ENCODE results near the gene RASSF1. TPM values are rescaled to one million over a fixed set of nuclear protein-coding genes. Genes with fewer than 3 reads are reported as not detected.
A peak's percentile ranks its signal among the peaks of the same experiment; 100 is the strongest.

Gene RASSF1
- total RNA-seq (2021; fragmentation: NEBNext Ultra II Directional; extraction: Animal tissue kit (Norgen Biotek cat#: 25700)) (10.3 and 11.2 TPM in 2 replicates), polyA plus RNA-seq (2011; rRNA removed) (15.7 and 15.9 TPM in 2 replicates), polyA minus RNA-seq (2011; rRNA and poly(A)+ RNA removed) (4.5 and 5.8 TPM in 2 replicates)
- 20.5 TPM for polyA plus RNA-seq (2011; cell fraction: cytosol; rRNA removed)
- polyA plus RNA-seq (2011; cell fraction: nucleus; rRNA removed), result 22.6 TPM
- 12.1 to 16.1 TPM (median 13.6 TPM) in 4 replicates for polyA plus RNA-seq (2012, experiment 1 of 2)
- 7.0 TPM for polyA plus RNA-seq (2012, experiment 2 of 2)
- polyA plus RNA-seq (2013, experiment 1 of 2), result 7.7 TPM
- polyA plus RNA-seq (2013, experiment 2 of 2), result 7.1 TPM
- polyA minus RNA-seq (2011; cell fraction: cytosol; rRNA and poly(A)+ RNA removed), result 2.0 TPM
- polyA minus RNA-seq (2011; cell fraction: nucleus; rRNA and poly(A)+ RNA removed), result 10.0 TPM
- long read RNA-seq, experiment 1, partial matches to known transcripts, result 2 of 3 reads
- long read RNA-seq, experiment 1, other reads (novel, unspliced or antisense), result 0 of 3 reads
- long read RNA-seq, experiment 2, partial matches to known transcripts, result 0 of 3 reads
- long read RNA-seq, experiment 2, other reads (novel, unspliced or antisense), result 0 of 3 reads

GRCh38 chr3:50340448-50341329 is at the start of gene RASSF1:
RASSF1 (minus strand) TSS chr3:50340836; CDS start chr3:50340805, 31 bp downstream.
- H3K14ac ChIP-seq (ENCODE audit: insufficient read length), result no peak within 1 kb of the TSS
- TF ChIP-seq POLR2AphosphoS5 (IDR thresholded peaks at IDR 0.05; ENCODE audit: low read depth, low read length) (no peak), EGR1 (IDR thresholded peaks at IDR 0.05; ENCODE audit: borderline replicate concordance, low read depth, low read length) (no peak), EZH2 (IDR thresholded peaks at IDR 0.05; ENCODE audit: low read depth, low read length, severe bottlenecking) (peak; percentile 80), CBX8 (IDR thresholded peaks at IDR 0.05; ENCODE audit: borderline replicate concordance, low read depth, low read length) (no peak), YY1 (IDR thresholded peaks at IDR 0.05; ENCODE audit: low read depth, low read length) (no peak), MAX (IDR thresholded peaks at IDR 0.05) (peak; percentile 89), JUN (IDR thresholded peaks at IDR 0.05; ENCODE audit: low read depth, low read length) (no peak), SP4 (IDR thresholded peaks at IDR 0.05; ENCODE audit: low read length) (0 out of 2 replicates have a peak, but pooled peaks have one; percentile 38)

More at GRCh38 chr3:50340448-50341329, at the start of gene RASSF1:
- peak within 1 kb of the TSS; percentile 98 for H2BK15ac ChIP-seq (ENCODE audit: low read length)
- H3K56ac ChIP-seq (replicated peaks; ENCODE audit: insufficient read length, low read depth, low read length), result no peak within 1 kb of the TSS
- peak within 1 kb of the TSS; percentile 6 for H3K4ac ChIP-seq (replicated peaks; ENCODE audit: insufficient read length, low read depth, low read length)
- H3K18ac ChIP-seq (ENCODE audit: extremely low read depth, low read length), result peak within 1 kb of the TSS; percentile 75
- H2AK5ac ChIP-seq (ENCODE audit: low read depth, low read length), result no peak within 1 kb of the TSS
- H3K9ac ChIP-seq (replicated peaks in 1 of 4; ENCODE audit: extremely low read depth in 1 of 4, low read depth in 3 of 4, low read length in 3 of 4), result no peak within 1 kb of the TSS; a peak in 1 of 7 replicates
- peak within 1 kb of the TSS; percentile 65 to 87 for H3K4me2 ChIP-seq (ENCODE audit: insufficient read depth in 1 of 2, low read depth in 2 of 2, low read length in 2 of 2)
- H4K91ac ChIP-seq (replicated peaks; ENCODE audit: insufficient read length, low read length), result peak within 1 kb of the TSS; percentile 34
- peak within 1 kb of the TSS; percentile 81; the same call in 1 of the 2 replicates for H2AFZ ChIP-seq (ENCODE audit: low read length)
- H3K27ac ChIP-seq (ENCODE audit: low read depth, low read length), result no peak within 1 kb of the TSS
- no peak within 1 kb of the TSS for H4K5ac ChIP-seq (ENCODE audit: insufficient read length, low read depth, low read length)
- no peak within 1 kb of the TSS for H2BK20ac ChIP-seq (ENCODE audit: low read length)
- peaks cover 1% of the 10 kb centered on the region; the same call in 1 of the 2 replicates for H3K79me1 ChIP-seq (ENCODE audit: low read depth, low read length)
- H3K27me3 ChIP-seq (replicated peaks in 1 of 4; ENCODE audit: control insufficient read depth in 3 of 4, extremely low read depth in 1 of 4, insufficient read depth in 3 of 4, low read length in 3 of 4), result peaks cover 23 to 66% (median 52%) of the 10 kb centered on the region in 4 experiments
- H4K8ac ChIP-seq (ENCODE audit: extremely low read depth, insufficient read depth, low read length), result peak within 1 kb of the TSS; percentile 83
- H2BK12ac ChIP-seq (ENCODE audit: low read depth, low read length), result peak within 1 kb of the TSS; percentile 68; the same call in 1 of the 2 replicates
- WGBS, 2 experiments (ENCODE audit: extremely low coverage in 1 of 2, insufficient coverage in 1 of 2, insufficient read length in 1 of 2, insufficient replicate concordance in 2 of 2, low coverage in 1 of 2, low lambda C conversion rate in 2 of 2, missing lambda C conversion rate in 1 of 2), result 9% methylated on average over 75 of the region's 85 CpGs; no CpG with 5 or more reads in 1 of the 2 experiments
- H3K79me2 ChIP-seq (ENCODE audit: control insufficient read depth in 1 of 2, insufficient read depth in 2 of 2, low read length in 2 of 2), result peaks cover 0 to 11% of the 10 kb centered on the region in 2 experiments; a peak in 2 of 4 replicates
- FAIRE-seq, result no peak
- H3K9me3 ChIP-seq (ENCODE audit: insufficient read depth in 2 of 2, low read depth in 1 of 2, low read length in 1 of 2), result no peaks in the 10 kb centered on the region
- peaks cover 0 to 10% of the 10 kb centered on the region in 2 experiments for H4K20me1 ChIP-seq (replicated peaks in 1 of 2; ENCODE audit: control insufficient read depth in 1 of 2, insufficient read depth in 2 of 2, low read length in 2 of 2)
- CTCF ChIA-PET (ENCODE audit: partially characterized antibody), result interaction anchor here (0.7 to 10.0 kb wide), 8 partner anchors 9 to 273 kb away, joined by 3 to 84 read pairs (median 3); no protein-coding TSS in a partner anchor
- H3K23me2 ChIP-seq (ENCODE audit: low read depth, low read length), result peaks cover 22% of the 10 kb centered on the region
- H3K4me1 ChIP-seq (replicated peaks in 1 of 4; ENCODE audit: control insufficient read depth in 3 of 4, insufficient read depth in 4 of 4, low read length in 3 of 4), result peaks cover 0 to 19% (median 14%) of the 10 kb centered on the region in 4 experiments; a peak in 5 of 7 replicates
- POLR2A ChIA-PET (ENCODE audit: partially characterized antibody), result interaction anchor here (0.5 to 3.3 kb wide), 9 partner anchors 9 to 78 kb away, joined by 3 to 17 read pairs (median 3); partner anchors contain the start of genes CYB561D2, HYAL2, NPRL2 and TUSC2
- no peak within 1 kb of the TSS for H3K23ac ChIP-seq (ENCODE audit: insufficient read length)
- H3K4me3 ChIP-seq (ENCODE audit: extremely low read depth in 1 of 4, insufficient read depth in 2 of 4, low read depth in 3 of 4, low read length in 4 of 4), result peak within 1 kb of the TSS; percentile 33 to 63 (median 46)
- DNase-seq (ENCODE audit: low read depth in 1 of 2, low spot score in 2 of 2), result peak in 1 of 2 experiments; percentile 66
- H3K36me3 ChIP-seq (ENCODE audit: control insufficient read depth in 2 of 4, insufficient read depth in 4 of 4, low read length in 3 of 4), result no peaks in the 10 kb centered on the region
- peak within 1 kb of the TSS; percentile 30; the same call in 1 of the 2 replicates for H2BK5ac ChIP-seq (ENCODE audit: low read depth, low read length)
- no peak within 1 kb of the TSS for H2BK120ac ChIP-seq (replicated peaks; ENCODE audit: low read depth, low read length)

Data from H1 (cell line).